ENCODE data around the gene TRIP10.
"Not testable (repeated sequence)": the region's sequence is repeated elsewhere in the genome, so short reads cannot be mapped to it uniquely, and the experiment has no call there.

TRIP10 gene, protein sequence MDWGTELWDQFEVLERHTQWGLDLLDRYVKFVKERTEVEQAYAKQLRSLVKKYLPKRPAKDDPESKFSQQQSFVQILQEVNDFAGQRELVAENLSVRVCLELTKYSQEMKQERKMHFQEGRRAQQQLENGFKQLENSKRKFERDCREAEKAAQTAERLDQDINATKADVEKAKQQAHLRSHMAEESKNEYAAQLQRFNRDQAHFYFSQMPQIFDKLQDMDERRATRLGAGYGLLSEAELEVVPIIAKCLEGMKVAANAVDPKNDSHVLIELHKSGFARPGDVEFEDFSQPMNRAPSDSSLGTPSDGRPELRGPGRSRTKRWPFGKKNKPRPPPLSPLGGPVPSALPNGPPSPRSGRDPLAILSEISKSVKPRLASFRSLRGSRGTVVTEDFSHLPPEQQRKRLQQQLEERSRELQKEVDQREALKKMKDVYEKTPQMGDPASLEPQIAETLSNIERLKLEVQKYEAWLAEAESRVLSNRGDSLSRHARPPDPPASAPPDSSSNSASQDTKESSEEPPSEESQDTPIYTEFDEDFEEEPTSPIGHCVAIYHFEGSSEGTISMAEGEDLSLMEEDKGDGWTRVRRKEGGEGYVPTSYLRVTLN

DNA sequence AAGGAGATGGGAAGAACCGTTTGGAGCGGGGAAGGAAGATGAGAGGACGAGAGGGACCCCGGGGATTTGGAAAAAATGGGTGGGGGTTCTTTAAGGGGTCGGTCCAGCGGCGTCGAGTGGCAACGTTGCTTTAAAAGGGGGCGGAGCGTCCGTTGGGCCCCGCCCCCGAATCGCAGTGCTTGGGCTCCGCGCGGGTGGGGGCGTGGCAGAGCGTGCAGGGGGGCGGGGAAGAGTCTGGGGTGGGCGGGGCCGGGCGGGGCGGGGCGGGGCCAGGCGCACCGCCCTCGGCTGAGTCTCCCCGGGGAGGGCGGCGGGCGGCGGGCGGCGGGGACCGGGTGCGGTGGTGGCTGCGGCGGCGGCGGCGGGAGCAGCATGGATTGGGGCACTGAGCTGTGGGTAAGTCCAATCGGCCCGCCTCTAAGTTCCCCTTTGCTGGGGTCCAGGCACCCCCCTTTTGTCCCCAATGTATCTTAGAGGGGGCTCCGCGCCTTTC lies at the start of gene TRIP10:
TSS of gene TRIP10 (plus strand) at position 291 of the 493 bp plus-strand sequence. CDS start at position 373, 82 bp downstream.
- no peak for DNase-seq (ENCODE audit: low read depth, low spot score)

DNA sequence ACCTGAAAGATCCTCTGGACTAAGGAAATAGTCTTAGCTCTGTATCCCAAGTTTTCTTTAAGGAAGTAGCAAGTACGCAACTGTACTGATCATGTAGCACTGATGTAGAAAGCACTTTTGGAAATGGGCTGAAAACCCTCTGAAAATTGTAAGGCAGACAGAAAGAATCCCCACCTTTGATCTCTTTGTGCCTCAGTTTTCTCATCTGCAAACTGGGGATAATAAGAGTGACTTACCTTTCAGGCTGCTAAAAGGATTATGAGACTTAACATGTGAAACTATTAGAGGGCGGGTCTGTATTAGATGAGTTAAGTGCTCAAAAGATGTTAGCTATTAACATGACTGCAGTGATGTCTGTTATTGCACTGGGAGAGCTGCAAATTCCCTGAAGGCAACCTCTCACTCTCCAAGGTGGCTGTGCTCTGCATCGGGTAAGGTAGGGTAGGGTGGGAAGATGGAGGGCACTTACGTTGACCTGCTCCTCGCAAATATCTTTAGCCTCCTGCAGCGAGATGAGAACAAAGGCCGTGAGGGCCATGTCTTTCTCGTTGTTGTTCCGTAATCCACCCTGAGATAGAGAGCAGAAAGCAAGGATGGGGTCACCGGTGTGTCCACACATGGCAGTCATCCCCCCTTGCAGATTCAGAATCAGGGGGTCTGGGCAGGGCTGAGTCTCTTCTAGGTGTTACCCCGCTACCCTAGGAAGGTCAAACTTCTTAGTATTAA lies 49.2 kb upstream of the TRIP10 start:
- no peak for DNase-seq (ENCODE audit: low read depth, low spot score)

GRCh38 chr19:6691342-6691741 lies 48.1 kb upstream of the TRIP10 start:
- DNase-seq (ENCODE audit: low read depth, low spot score): no peak

- no peak for DNase-seq (ENCODE audit: low read depth, low spot score)
These were observed 47.5 kb upstream of the TRIP10 start for GRCh38 chr19:6692027-6692426.

DNA sequence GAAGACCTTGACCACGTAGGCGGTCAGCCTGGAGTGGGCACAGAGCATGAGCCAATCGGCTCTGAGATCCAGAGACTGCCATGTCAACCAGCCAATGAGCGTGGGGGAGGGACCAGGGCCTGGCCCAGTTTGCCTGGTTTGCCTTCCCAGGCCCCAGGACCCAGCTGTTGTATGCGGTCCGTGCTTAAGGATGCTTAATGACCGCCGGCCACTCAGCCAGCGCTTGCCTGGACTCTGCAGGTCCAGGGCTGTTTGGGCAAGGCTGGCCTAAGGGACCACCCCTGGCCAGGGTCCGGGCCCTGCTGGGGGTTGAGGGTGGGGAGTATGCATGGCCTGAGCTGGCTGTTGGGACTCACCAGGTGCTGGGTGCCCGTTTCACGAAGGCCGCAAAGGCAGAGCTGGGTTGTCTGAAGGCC lies 46.4 kb upstream of the TRIP10 start:
- DNase-seq (ENCODE audit: low read depth, low spot score): no peak

DNA sequence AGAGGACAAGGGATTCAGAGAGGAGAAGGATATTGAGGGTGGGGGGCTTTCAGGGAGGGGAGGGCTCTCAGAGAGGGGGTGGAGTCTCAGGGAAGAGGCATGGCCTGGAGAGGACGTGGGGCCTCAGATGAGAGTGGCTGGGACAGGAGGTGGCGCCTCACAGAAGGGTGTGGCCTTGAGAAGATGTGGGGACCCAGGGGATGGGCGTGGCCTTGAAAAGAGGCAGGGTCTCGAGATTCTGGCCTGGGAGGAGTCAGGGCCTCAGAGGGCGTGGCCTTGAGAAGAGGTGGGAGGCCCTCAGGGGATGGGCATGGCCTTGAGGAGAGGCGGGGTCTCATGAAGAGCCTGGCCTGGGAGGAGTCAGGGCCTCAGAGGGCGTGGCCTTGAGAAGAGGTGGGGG lies 45.8 kb upstream of the TRIP10 start:
- DNase-seq (ENCODE audit: low read depth, low spot score): no peak

GRCh38 chr19:6694147-6694815 lies 45.2 kb upstream of the TRIP10 start:
- DNase-seq (ENCODE audit: low read depth, low spot score): no peak

GRCh38 chr19:6696239-6696820 lies 43.1 kb upstream of the TRIP10 start:
- DNase-seq (ENCODE audit: low read depth, low spot score): no peak

DNA sequence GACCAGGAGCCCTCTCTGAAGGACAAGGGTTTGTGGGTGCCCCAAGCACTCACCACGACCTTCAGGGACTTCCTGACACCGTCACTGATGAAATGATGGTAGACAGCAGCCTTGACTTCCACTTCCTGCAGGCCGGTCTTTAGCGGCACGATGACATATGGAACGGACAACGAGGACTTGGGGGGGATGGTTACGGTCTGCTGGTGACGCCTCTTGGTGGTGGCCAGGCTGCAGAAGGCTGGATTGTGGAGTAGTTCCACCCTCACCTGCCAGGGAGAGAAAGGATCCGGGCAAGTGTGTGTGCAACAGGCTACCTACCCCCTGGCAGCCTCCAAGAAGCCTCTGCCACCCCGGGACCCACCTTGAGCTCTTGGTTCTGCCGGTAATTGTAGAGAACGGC lies 42.2 kb upstream of the TRIP10 start:
- no peak for DNase-seq (ENCODE audit: low read depth, low spot score)

DNA sequence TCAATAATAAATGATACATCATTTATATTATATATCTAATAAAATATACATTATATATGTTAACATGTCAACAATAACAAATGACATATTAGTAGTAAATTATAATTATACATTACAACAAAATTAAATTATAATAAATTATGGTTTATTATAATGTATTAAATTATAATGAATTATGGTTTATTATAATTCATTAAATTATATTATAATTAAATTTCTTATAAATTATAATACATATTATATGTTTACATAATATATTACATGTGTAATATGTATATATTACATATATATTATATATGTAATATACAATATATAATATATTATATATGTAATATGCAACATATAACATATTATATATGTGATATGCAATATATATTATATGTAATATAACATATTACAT lies 39.5 kb upstream of the TRIP10 start:
- DNase-seq (ENCODE audit: low read depth, low spot score): no peak

DNA sequence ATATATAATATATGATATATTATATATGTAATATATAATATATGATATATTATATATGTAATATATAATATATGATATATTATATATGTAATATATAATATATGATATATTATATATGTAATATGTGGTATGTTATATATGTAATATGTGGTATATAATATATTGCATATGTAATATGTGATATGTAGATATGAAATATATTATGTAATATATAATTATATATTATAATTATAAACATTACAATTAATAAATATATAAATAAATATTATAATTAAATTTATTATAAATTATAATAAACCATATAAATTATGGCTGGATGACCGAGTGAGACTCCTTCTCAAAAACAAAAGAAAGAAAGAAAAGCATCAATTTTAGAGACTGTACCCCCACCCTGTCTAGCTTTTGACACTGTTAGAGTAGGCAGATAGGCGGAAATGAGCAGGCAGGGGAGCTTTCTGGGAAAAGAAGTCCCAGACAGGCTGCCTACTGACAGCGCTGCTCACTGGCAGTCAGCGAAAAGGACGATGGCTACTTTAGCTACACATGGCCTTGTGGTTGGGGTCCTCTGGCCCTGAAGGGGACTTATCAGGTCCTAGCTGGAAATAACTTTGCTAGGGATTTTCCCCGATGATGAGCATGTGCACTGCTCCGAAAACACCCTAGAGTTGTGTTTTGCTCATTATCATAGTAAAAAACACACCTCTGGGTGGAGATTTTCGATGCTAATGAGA lies 38.7 kb upstream of the TRIP10 start:
- no peak for DNase-seq (ENCODE audit: low read depth, low spot score)

DNA sequence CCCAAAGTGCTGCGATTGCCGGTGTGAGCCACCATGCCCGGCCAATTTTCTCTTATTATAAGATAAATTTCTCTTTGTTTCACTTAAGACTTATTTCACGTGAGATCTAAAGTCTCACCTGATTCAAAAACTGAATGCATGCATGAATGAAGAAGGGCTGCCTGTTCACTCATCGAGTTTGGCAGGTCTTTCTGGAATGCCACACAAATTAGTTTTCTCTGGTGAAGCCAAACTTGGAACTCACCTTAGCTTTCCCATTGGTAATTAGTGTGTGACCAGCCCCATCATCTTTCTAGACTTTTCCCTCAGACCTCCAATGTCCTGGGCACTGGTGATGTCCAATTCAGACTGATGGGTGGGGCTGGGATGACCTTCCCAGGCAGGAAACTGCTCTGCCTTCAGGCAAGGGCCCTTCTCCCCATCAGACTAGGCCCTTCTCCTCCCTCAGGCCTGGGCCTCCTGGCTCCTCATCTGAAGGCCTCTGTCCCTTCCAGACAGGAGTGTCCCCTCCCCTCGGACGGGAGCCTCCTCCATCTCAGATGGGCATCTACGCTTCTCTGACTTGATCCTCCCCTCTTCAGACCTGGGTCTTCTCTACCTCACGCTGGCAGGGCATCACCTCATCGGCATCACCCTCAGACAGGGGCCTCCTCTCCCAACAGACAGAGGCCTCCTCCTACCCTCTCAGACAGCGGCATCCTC lies 33.4 kb upstream of the TRIP10 start:
- DNase-seq (ENCODE audit: low read depth, low spot score): no peak

GRCh38 chr19:6706633-6706958 lies 32.9 kb upstream of the TRIP10 start:
- DNase-seq (ENCODE audit: low read depth, low spot score): no peak

- no peak for DNase-seq (ENCODE audit: low read depth, low spot score)
These were observed 32.3 kb upstream of the TRIP10 start for GRCh38 chr19:6707011-6707657.

DNA sequence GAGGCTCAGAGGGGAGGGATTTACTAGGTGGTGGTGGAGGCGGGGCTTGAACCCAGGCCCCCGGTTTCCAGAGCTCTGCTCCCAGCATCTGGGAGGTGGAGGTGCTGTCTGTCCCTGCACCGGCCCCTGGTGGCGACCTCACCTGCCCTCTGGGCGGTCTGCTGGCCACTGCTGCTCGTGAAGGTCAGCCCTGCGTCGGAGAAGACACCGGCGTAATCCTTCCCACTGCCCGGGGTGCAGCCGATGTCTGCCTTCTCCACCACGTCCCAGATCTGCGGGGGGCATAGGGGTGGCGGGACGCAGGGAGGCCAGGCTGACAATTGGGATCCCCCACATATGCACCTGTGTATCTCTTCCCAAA lies 31.8 kb upstream of the TRIP10 start:
- no peak for DNase-seq (ENCODE audit: low read depth, low spot score)

DNA sequence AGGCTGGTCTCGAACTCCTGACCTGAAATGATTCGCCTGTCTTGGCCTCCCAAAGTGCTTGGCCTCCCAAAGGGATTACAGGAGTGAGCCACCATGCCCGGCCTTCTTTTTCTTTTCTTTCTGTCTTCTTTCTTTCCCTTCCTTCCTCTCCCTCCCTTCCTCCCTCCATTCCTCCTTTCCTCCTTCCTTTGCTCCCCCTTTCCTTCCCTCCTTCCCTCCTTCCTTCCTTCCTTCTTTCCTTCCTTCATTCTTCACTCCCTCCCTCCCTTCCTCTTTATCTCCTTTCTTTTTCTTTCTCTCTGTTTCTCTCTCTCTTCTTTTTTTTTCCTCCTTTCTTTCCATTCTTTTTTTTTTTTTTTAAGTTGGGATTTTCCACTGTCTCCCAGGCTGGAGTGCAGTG lies 31.1 kb upstream of the TRIP10 start:
- DNase-seq (ENCODE audit: low read depth, low spot score): no peak

DNA sequence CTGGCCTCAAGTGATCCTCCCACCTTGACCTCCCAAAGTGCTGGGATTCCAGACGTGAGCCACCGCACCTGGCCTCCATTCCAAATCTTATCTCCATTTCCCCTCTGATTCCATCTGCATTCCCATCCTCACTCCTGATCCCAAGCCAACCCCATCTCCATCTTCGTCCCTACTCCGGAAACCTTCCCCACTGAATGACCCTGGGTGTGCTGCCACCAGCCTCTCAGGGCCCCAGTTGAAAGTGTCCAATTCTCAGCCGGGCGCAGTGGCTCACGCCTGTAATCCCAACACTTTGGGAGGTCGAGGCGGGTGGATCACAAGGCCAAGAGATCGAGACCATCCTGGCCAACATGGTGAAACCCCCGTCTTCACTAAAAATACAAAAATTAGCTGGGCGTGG lies 30.6 kb upstream of the TRIP10 start:
- not testable (repeated sequence) for DNase-seq (ENCODE audit: low read depth, low spot score)

DNA sequence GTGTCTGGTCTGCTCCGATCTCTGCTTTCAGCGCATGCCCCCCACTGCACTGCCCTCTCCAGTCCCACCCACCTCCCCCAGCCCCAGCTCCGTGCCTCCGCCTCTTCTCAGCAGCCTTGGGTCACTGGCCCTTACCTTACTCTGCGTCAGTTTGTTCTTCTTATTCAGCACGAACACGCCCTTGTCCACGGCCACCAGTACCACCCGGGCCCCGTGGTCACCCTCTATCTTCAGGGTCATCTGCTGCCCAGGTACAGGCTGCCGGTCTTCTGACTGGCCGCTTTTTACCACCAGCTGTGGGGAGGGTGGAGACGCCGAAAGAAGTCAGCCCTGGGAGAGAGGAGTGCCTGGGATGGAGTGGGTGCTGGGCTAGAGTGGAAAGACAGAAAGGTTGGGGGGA lies 29.9 kb upstream of the TRIP10 start:
- no peak for DNase-seq (ENCODE audit: low read depth, low spot score)

DNA sequence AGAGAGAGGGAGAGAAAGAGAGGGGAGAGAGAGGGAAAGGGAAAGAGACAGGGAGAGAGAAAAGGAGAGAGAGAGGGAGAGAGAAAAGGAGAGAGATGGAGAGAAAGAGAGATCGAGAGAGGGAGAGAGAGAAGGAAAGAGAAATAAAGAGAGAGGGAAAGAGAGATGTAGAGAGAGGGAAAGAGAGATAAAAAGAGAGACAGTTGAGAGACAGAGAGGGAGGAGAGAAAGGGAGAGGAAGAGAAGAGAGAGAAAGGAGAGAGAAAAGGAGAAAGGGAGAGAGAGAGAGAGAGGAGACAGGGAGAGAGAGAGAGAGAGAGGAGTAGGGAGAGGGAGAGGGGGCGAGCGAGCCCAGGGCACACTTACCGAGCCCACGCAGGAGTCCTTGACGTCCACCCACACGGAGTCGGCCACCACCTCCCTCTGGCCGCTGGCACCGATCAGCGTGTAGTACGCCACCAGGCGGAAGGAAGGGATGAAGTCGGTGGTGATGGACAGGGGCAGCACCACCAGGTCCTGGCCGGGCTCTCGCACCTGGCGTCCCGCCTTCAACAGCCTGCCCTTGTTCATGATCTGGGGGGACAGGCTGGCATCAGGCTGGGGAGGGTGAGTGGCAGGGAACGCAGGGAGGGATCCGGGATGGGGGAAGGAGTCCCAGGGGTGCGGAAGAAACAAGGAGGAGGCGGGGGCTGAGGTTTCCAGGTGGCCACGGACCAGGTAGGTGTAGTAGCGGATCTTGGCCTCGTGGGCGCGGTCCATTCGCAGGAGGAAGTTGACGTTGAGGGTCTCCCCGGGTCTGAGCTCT lies 29.0 kb upstream of the TRIP10 start:
- DNase-seq (ENCODE audit: low read depth, low spot score): no peak

Measured in iPS DF 19.7 (cell line).